ENCODE data around the gene ADPRHL1. TPM values are rescaled to one million over a fixed set of nuclear protein-coding genes. Genes with fewer than 3 reads are reported as not detected.

The ADPRHL1 gene
- 2.7 TPM for total RNA-seq
- long read RNA-seq, partial matches to known transcripts = 0 of 3 reads
- long read RNA-seq, other reads (novel, unspliced or antisense) = 3 of 3 reads

DNA sequence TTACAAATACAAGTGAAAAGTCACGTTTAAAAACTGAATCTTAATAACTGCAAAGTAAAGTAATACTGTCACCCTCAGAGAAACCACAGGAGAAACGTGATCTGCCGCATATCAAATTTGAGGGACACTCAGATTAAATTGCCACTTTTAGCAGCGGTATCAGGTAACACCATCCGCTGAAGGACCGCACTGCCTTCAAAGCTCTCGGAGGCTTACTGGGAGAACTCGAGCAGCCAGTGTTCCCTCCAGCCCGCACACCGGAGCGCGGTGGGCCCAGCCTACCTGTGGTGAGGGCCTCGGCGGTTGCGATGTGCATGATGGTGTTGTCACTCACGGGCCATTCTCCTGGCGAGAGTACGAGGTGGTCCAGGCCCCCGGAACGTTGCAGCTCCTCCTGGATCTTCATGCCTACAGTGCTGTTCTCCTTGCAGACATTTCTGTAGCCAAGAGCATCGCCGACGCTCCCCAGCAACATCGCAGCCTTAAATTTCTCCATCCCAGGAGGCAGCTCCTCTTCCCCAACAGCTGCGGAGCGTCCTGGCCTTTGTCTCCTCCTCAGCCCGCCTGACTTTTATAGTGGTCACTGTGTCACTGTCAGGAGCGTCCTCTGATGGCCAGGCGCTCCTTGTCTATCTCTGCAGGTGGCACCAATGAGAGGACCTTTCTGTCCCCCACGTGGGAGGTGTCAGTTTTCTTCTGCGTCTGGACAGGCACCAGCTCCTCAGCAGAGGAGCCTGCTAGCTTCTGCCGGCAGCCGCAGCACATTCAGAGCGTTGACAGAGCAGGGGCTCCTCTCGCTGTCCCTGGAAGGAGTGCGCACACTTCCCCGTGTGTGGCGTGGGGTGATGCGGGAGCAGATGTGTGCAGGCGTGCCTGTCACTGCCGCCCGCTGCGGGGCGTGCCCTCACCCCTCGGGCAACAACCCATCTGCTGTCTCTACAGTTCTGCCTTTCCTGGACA is at the start of gene ADPRHL1:
ADPRHL1 (minus strand) TSS at position 547 of the 960 bp plus-strand sequence; CDS start at position 496, 51 bp downstream.
- ATAC-seq (no peak), DNase-seq (no peak)
- no peak within 1 kb of the TSS for H3K27ac ChIP-seq
- no peaks in the 10 kb centered on the region for H3K27me3 ChIP-seq (ENCODE audit: low read depth)
- no peak within 1 kb of the TSS for H3K4me3 ChIP-seq
- H3K36me3 ChIP-seq = peaks cover 38% of the 10 kb centered on the region
- intact Hi-C loops (cut with DNase I) = no loop called here
- H3K4me1 ChIP-seq = peaks cover 5% of the 10 kb centered on the region
- no peaks in the 10 kb centered on the region for H3K9me3 ChIP-seq
- TF ChIP-seq, protein P1, sequence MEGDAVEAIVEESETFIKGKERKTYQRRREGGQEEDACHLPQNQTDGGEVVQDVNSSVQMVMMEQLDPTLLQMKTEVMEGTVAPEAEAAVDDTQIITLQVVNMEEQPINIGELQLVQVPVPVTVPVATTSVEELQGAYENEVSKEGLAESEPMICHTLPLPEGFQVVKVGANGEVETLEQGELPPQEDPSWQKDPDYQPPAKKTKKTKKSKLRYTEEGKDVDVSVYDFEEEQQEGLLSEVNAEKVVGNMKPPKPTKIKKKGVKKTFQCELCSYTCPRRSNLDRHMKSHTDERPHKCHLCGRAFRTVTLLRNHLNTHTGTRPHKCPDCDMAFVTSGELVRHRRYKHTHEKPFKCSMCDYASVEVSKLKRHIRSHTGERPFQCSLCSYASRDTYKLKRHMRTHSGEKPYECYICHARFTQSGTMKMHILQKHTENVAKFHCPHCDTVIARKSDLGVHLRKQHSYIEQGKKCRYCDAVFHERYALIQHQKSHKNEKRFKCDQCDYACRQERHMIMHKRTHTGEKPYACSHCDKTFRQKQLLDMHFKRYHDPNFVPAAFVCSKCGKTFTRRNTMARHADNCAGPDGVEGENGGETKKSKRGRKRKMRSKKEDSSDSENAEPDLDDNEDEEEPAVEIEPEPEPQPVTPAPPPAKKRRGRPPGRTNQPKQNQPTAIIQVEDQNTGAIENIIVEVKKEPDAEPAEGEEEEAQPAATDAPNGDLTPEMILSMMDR (IDR thresholded peaks at IDR 0.05) = no peak

DNA sequence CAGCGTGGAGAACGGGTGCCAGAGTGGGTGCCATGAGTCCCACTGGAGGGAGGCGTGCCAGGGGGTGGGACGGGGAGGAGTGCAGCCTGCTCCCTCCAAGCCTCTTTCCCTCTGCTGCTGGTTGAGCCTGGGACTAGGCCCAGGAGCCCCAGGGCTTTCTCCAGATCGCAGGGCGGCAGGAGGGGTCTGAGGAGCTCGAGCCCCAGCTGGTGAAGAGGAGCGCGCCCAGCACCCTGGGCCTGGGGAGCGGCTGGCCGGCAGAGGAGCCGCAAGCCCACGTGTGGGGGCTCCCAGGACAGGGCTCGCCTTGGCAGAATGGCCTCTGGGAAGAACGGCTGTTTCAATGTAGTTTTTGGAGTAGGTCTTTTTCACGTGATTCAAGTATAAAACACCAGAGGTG is 49.4 kb upstream of the ADPRHL1 start:
- Histone ChIP-seq H3K36me3 (peaks cover 79% of the 10 kb centered on the region), H3K27ac (no peak overlapping the region), H3K4me1 (no peaks in the 10 kb centered on the region), H3K4me3 (no peak overlapping the region), H3K9me3 (no peaks in the 10 kb centered on the region), H3K27me3 (ENCODE audit: low read depth) (no peaks in the 10 kb centered on the region)
- peak in 1 of 2 donors; percentile 25 for ATAC-seq
- no peak for DNase-seq
- intact Hi-C loops (cut with DNase I) = no loop called here
- TF ChIP-seq, protein P1 (IDR thresholded peaks at IDR 0.05) = no peak

DNA sequence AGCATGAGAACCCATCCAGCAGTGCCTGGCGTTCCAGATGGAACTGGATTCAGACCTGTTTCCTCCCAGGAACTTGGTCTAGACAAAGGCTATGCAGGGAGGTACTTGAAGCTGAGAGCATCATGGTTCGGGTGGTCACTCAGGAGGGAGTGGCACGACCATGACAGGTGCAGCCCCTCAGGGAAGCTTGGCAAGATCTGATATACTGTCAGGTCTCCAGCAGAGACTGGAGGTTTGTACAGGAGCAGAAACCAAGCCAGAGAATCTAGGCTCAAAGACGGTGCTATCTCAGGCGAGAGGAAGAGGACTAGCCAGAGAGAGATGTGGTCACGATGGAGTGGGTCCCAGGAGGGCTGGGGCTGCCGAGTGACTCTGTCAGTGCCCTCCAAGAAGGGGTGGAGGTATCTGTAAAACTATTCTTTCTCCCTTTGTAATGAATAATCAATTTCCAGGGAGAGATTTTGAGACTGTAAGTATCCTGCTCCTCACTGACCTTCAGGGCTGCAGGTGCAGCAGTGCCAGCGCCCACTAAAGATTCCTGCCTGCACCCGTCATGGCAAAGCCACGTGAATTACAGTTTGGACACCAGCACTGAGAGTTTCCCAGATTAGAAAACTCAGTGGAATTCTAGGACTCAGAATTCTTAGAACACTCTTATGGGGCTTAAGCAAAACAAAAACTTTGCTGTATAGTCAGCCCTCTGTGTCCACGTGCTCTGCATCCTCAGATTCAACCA is 47.4 kb upstream of the ADPRHL1 start:
- no peak for ATAC-seq
- DNase-seq = no peak
- Histone ChIP-seq H3K9me3 (no peaks in the 10 kb centered on the region), H3K4me1 (peaks cover 8% of the 10 kb centered on the region), H3K36me3 (peaks cover 94% of the 10 kb centered on the region), H3K4me3 (no peak overlapping the region), H3K27me3 (ENCODE audit: low read depth) (no peaks in the 10 kb centered on the region), H3K27ac (no peak overlapping the region)
- intact Hi-C loops (cut with DNase I) = no loop called here
- TF ChIP-seq, protein P1 (IDR thresholded peaks at IDR 0.05) = no peak

DNA sequence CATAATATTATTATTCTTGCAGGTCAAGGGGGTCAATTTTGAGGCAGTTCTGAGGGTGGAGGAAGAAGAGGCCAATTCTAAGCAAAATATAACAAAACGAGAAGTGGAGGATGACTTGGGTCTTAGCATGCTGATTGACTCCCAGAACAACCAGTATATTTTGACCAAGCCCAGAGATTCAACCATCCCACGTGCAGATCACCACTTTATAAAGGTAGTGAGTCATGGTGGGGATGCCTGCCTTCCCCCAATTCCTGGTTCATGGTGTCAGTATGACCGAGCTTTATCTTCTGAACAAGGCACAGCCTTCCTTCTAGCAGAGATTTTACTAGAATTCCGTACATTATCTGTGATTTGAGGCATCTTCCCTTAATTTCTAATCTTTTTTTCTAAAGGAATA is 46.6 kb upstream of the ADPRHL1 start:
- TF ChIP-seq, protein P1 (IDR thresholded peaks at IDR 0.05) = no peak
- H3K4me3 ChIP-seq = no peak overlapping the region
- ATAC-seq = no peak
- no peaks in the 10 kb centered on the region for H3K27me3 ChIP-seq (ENCODE audit: low read depth)
- intact Hi-C loops (cut with DNase I) = no loop called here
- peaks cover 95% of the 10 kb centered on the region for H3K36me3 ChIP-seq
- DNase-seq = no peak
- H3K27ac ChIP-seq = no peak overlapping the region
- H3K9me3 ChIP-seq = no peaks in the 10 kb centered on the region
- peaks cover 13% of the 10 kb centered on the region for H3K4me1 ChIP-seq

GRCh38 chr13:113498905-113499304 is 45.6 kb upstream of the ADPRHL1 start:
- ATAC-seq (no peak), DNase-seq (no peak)
- Histone ChIP-seq H3K9me3 (no peaks in the 10 kb centered on the region), H3K27me3 (ENCODE audit: low read depth) (no peaks in the 10 kb centered on the region), H3K4me3 (no peak overlapping the region), H3K27ac (no peak overlapping the region), H3K4me1 (peaks cover 16% of the 10 kb centered on the region), H3K36me3 (peaks cover 87% of the 10 kb centered on the region)
- TF ChIP-seq, protein P1 (IDR thresholded peaks at IDR 0.05) = no peak
- intact Hi-C loops (cut with DNase I) = no loop called here

Measured in lower lobe of right lung (tissue), 2 donors.